Measurements from ENCODE around the gene CEP104. TPM values are rescaled to one million over a fixed set of nuclear protein-coding genes. Genes with fewer than 3 reads are reported as not detected.

CEP104 gene
- total RNA-seq, 4 donors from 2014 or later: 18.7 to 24.4 (median 19.8) TPM

GRCh38 chr1:3879787-3880428 is 22.9 kb upstream of the CEP104 start:
- TF ChIP-seq POLR2A (IDR thresholded peaks at IDR 0.05) (no peak), CTCF (IDR thresholded peaks at IDR 0.05) (no peak)
- no peak overlapping the region for H3K27ac ChIP-seq
- peaks cover 0 to 20% (median 0%) of the 10 kb centered on the region in 3 donors for H3K9me3 ChIP-seq
- no peak overlapping the region for H3K4me3 ChIP-seq
- WGBS, 2 donors: 68 to 78% methylated on average over 5 to 7 of the region's 9 CpGs
- no peaks in the 10 kb centered on the region for H3K4me1 ChIP-seq
- no peaks in the 10 kb centered on the region for H3K27me3 ChIP-seq
- no peak for DNase-seq
- intact Hi-C loops (cut with DNase I): no loop called here
- peaks cover 0 to 83% (median 10%) of the 10 kb centered on the region in 3 donors for H3K36me3 ChIP-seq

GRCh38 chr1:3879099-3879498 is 22.1 kb upstream of the CEP104 start:
- peaks cover 0 to 20% (median 0%) of the 10 kb centered on the region in 3 donors for H3K9me3 ChIP-seq
- intact Hi-C loops (cut with DNase I): no loop called here
- H3K27ac ChIP-seq: no peak overlapping the region
- no peaks in the 10 kb centered on the region for H3K27me3 ChIP-seq
- TF ChIP-seq CTCF (IDR thresholded peaks at IDR 0.05) (no peak), POLR2A (IDR thresholded peaks at IDR 0.05) (no peak)
- H3K4me3 ChIP-seq: no peak overlapping the region
- WGBS, 2 donors: 96 to 100% methylated on average over 6 to 7 of the region's 7 CpGs
- H3K4me1 ChIP-seq: no peaks in the 10 kb centered on the region
- no peak for DNase-seq
- peaks cover 0 to 81% (median 8%) of the 10 kb centered on the region in 3 donors for H3K36me3 ChIP-seq

- no peak for DNase-seq
- no peaks in the 10 kb centered on the region for H3K4me1 ChIP-seq
- no peak overlapping the region for H3K4me3 ChIP-seq
- H3K36me3 ChIP-seq: peaks cover 0 to 94% (median 12%) of the 10 kb centered on the region in 3 donors
- WGBS, 2 donors: 87% methylated on average over 5 to 14 of the region's 16 CpGs
- no peaks in the 10 kb centered on the region for H3K27me3 ChIP-seq
- intact Hi-C loops (cut with DNase I): no loop called here
- TF ChIP-seq POLR2A (IDR thresholded peaks at IDR 0.05) (no peak), CTCF (IDR thresholded peaks at IDR 0.05) (no peak)
- peaks cover 0 to 20% (median 0%) of the 10 kb centered on the region in 3 donors for H3K9me3 ChIP-seq
- no peak overlapping the region for H3K27ac ChIP-seq
Observed at GRCh38 chr1:3876716-3877115, 19.7 kb upstream of the CEP104 start.

GRCh38 chr1:3874736-3875135 is 17.7 kb upstream of the CEP104 start:
- peaks cover 5 to 97% (median 12%) of the 10 kb centered on the region in 3 donors for H3K36me3 ChIP-seq
- WGBS, 2 donors: 90 to 97% methylated on average over 23 of the region's 23 CpGs
- intact Hi-C loops (cut with DNase I): no loop called here

More at GRCh38 chr1:3874736-3875135, 17.7 kb upstream of the CEP104 start:
- H3K27ac ChIP-seq: no peak overlapping the region
- DNase-seq: no peak
- H3K27me3 ChIP-seq: no peaks in the 10 kb centered on the region
- H3K9me3 ChIP-seq: peaks cover 0 to 17% (median 0%) of the 10 kb centered on the region in 3 donors
- TF ChIP-seq POLR2A (IDR thresholded peaks at IDR 0.05) (no peak), CTCF (IDR thresholded peaks at IDR 0.05) (no peak)
- H3K4me3 ChIP-seq: no peak overlapping the region
- no peaks in the 10 kb centered on the region for H3K4me1 ChIP-seq
